WTC11 (cell line): ENCODE measurements around the gene PGLYRP2. TPM values are rescaled to one million over a fixed set of nuclear protein-coding genes. Genes with fewer than 3 reads are reported as not detected.

Experiments
- ATAC-seq: fragments of 200-7000 bp; cut with Tn5 transposase; 2 replicates; pipeline ENCODE4 v1.10.0; 2021; ENCODE audit warnings: mild to moderate bottlenecking, moderate library complexity
- CTCF ChIA-PET: fragments of 300-600 bp; sonication (Branson Sonifier 250); formaldehyde crosslinking; loops from one replicate; lab custom pipeline; 2021; ENCODE audit warnings: antibody characterized with exemption; lab: Charles Lee
- POLR2A ChIA-PET: fragments of 350-600 bp; sonication (Branson Sonifier 250); formaldehyde crosslinking; loops from one replicate; lab custom pipeline; 2021; ENCODE audit warnings: antibody characterized with exemption; lab: Charles Lee
- DNase-seq: peaks from one replicate; pipeline ENCODE4 v3.0.0; 2021; ENCODE audit warnings: low spot score
- H3K27ac Mint-ChIP-seq: 2 replicates; pipeline ENCODE4 v1.8.0; 2021; ENCODE audit warnings: mixed read lengths
- H3K27me3 Mint-ChIP-seq: 2 replicates; pipeline ENCODE4 v1.8.0; 2021; ENCODE audit warnings: low read depth, mild to moderate bottlenecking, moderate library complexity, mixed read lengths
- H3K36me3 Mint-ChIP-seq: 2 replicates; pipeline ENCODE4 v1.8.0; 2021; ENCODE audit warnings: mixed read lengths
- H3K4me1 Mint-ChIP-seq: 2 replicates; pipeline ENCODE4 v1.8.0; 2022; ENCODE audit warnings: mixed read lengths
- H3K4me3 Mint-ChIP-seq: 2 replicates; pipeline ENCODE4 v1.8.0; 2021; ENCODE audit warnings: mild to moderate bottlenecking, moderate library complexity, mixed read lengths
- H3K9me3 Mint-ChIP-seq: 2 replicates; pipeline ENCODE4 v1.8.0; 2021; ENCODE audit warnings: mixed read lengths
- CTCF ChIP-seq: fragments of 200-600 bp; IDR thresholded peaks from 2 replicates; pipeline ENCODE4 v1.8.0; 2022; ENCODE audit warnings: antibody characterized with exemption
- E2F4 ChIP-seq: sonication (generic); formaldehyde crosslinking; IDR thresholded peaks from 2 replicates; pipeline ENCODE4 v1.8.1; 2022; ENCODE audit warnings: low read depth, mild to moderate bottlenecking, moderate library complexity, missing genetic modification reagents, borderline replicate concordance
- EMX1 ChIP-seq: fragments of 250-450 bp; sonication (Bioruptor Pico); IDR thresholded peaks from 2 replicates; pipeline ENCODE4 v1.8.0; 2021; ENCODE audit warnings: mild to moderate bottlenecking
- ERG ChIP-seq: fragments of 250-450 bp; sonication (Bioruptor Pico); IDR thresholded peaks from 2 replicates; pipeline ENCODE4 v1.8.0; 2021; ENCODE audit warnings: mild to moderate bottlenecking
- FOXP1 ChIP-seq: sonication (generic); formaldehyde crosslinking; IDR thresholded peaks from 2 replicates; pipeline ENCODE4 v1.8.0; 2022; ENCODE audit warnings: missing genetic modification reagents, mild to moderate bottlenecking, moderate library complexity, borderline replicate concordance
- FOXP4 ChIP-seq: sonication (generic); formaldehyde crosslinking; IDR thresholded peaks from 2 replicates; pipeline ENCODE4 v1.8.0; 2022; ENCODE audit warnings: mild to moderate bottlenecking, missing genetic modification reagents
- GTF2I ChIP-seq: fragments of 250-450 bp; sonication (Bioruptor Pico); conservative IDR thresholded peaks from 2 replicates; pipeline ENCODE4 v1.4.0; 2021; ENCODE audit warnings: mild to moderate bottlenecking
- MLX ChIP-seq: sonication (generic); formaldehyde crosslinking; IDR thresholded peaks from 2 replicates; pipeline ENCODE4 v1.8.1; 2023; ENCODE audit warnings: mild to moderate bottlenecking, missing genetic modification reagents, moderate library complexity
- MXD4 ChIP-seq: fragments of 250-450 bp; sonication (Bioruptor Pico); IDR thresholded peaks from 2 replicates; pipeline ENCODE4 v1.8.0; 2021; ENCODE audit warnings: mild to moderate bottlenecking, moderate library complexity, borderline replicate concordance
- MYBL2 ChIP-seq: sonication (generic); formaldehyde crosslinking; IDR thresholded peaks from 2 replicates; pipeline ENCODE4 v1.8.1; 2023; ENCODE audit warnings: mild to moderate bottlenecking, moderate library complexity, missing genetic modification reagents
- SMAD3 ChIP-seq: sonication (generic); formaldehyde crosslinking; IDR thresholded peaks from 2 replicates; pipeline ENCODE4 v1.8.0; 2022; ENCODE audit warnings: missing genetic modification reagents, mild to moderate bottlenecking, borderline replicate concordance
- SP1 ChIP-seq: sonication (generic); formaldehyde crosslinking; conservative IDR thresholded peaks from 2 replicates; pipeline ENCODE4 v1.8.1; 2022; ENCODE audit warnings: missing genetic modification reagents
- TCF7 ChIP-seq: sonication (generic); formaldehyde crosslinking; IDR thresholded peaks from 2 replicates; pipeline ENCODE4 v1.8.0; 2022; ENCODE audit warnings: mild to moderate bottlenecking, low read depth, missing genetic modification reagents, moderate library complexity
- ZNF121 ChIP-seq: sonication (generic); formaldehyde crosslinking; IDR thresholded peaks from 2 replicates; pipeline ENCODE4 v1.8.0; 2023; ENCODE audit warnings: missing genetic modification reagents
- total RNA-seq: library from RNA; stranded (reverse); gene quantifications from 3 replicates; pipeline ENCODE4 v1.2.3, GENCODE V29; 2021

PGLYRP2 gene
- total RNA-seq, 1 experiment from 2014 or later = not detected

GRCh38 chr19:15453906-15454860, 25.1 kb downstream of the PGLYRP2 start:
- H3K27me3 Mint-ChIP-seq = peaks cover 76% of the 10 kb centered on the region
- ATAC-seq (no peak), DNase-seq (no peak)
- ChIA-PET POLR2A (no interaction called here), CTCF (interaction anchor here (0.9 to 1.7 kb wide), 5 partner anchors 9 to 102 kb away, joined by 3 to 15 read pairs (median 8); partner anchors contain the start of genes AKAP8L and PGLYRP2)
- no peak overlapping the region for H3K27ac Mint-ChIP-seq
- no peaks in the 10 kb centered on the region for H3K36me3 Mint-ChIP-seq
- H3K4me3 Mint-ChIP-seq = peak overlapping the region; percentile 74
- peaks cover 21% of the 10 kb centered on the region for H3K4me1 Mint-ChIP-seq
- no peaks in the 10 kb centered on the region for H3K9me3 Mint-ChIP-seq
- TF ChIP-seq EMX1 (CRISPR knock-in tag) = no peak
- TF ChIP-seq MLX = no peak
- no peak for TF ChIP-seq MYBL2
- TF ChIP-seq CTCF = no peak
- no peak for TF ChIP-seq SMAD3 (CRISPR knock-in tag)
- no peak for TF ChIP-seq FOXP4

- POLR2A ChIA-PET = interaction anchor here (1.9 kb wide), 1 partner anchor 34 kb away, joined by 20 read pairs; the partner anchor contains the start of gene AKAP8L
- Mint-ChIP-seq H3K9me3 (no peaks in the 10 kb centered on the region), H3K4me1 (peaks cover 27% of the 10 kb centered on the region), H3K27ac (peak overlapping the region; percentile 60), H3K36me3 (no peaks in the 10 kb centered on the region), H3K4me3 (peak overlapping the region; percentile 74), H3K27me3 (peaks cover 72% of the 10 kb centered on the region)
- CTCF ChIA-PET = interaction anchor here (0.7 to 3.4 kb wide), 17 partner anchors 11 to 361 kb away, joined by 3 to 33 read pairs (median 4); partner anchors contain the start of genes AKAP8L and PGLYRP2
- TF ChIP-seq TCF7 (CRISPR knock-in tag) (no peak), ERG (0 out of 2 replicates have a peak, but pooled peaks have one; percentile 47), MXD4 (no peak)
- no peak for ATAC-seq
- peak; percentile 46 for DNase-seq
These were observed 26.2 kb downstream of the PGLYRP2 start for GRCh38 chr19:15453091-15453578.

GRCh38 chr19:15452111-15453047, 26.9 kb downstream of the PGLYRP2 start:
- peak overlapping the region; percentile 74 for H3K4me3 Mint-ChIP-seq
- H3K4me1 Mint-ChIP-seq = peaks cover 23% of the 10 kb centered on the region
- CTCF ChIA-PET = interaction anchor here (0.5 to 3.4 kb wide), 21 partner anchors 11 to 1616 kb away, joined by 3 to 33 read pairs (median 3); partner anchors contain the start of genes AKAP8L and FAM32A
- POLR2A ChIA-PET = interaction anchor here (0.5 to 1.9 kb wide), 6 partner anchors 25 to 102 kb away, joined by 3 to 20 read pairs (median 3); partner anchors contain the start of genes AKAP8 and AKAP8L
- no peaks in the 10 kb centered on the region for H3K9me3 Mint-ChIP-seq
- peak; percentile 99 for DNase-seq
- peak overlapping the region; percentile 60 for H3K27ac Mint-ChIP-seq
- peaks cover 66% of the 10 kb centered on the region for H3K27me3 Mint-ChIP-seq
- no peaks in the 10 kb centered on the region for H3K36me3 Mint-ChIP-seq
- no peak for TF ChIP-seq MYBL2
- no peak for TF ChIP-seq FOXP1 (CRISPR knock-in tag)
- no peak for TF ChIP-seq E2F4
- TF ChIP-seq ZNF121 (CRISPR knock-in tag) = peak; percentile 97
- TF ChIP-seq GTF2I (CRISPR knock-in tag) = peak; percentile 91
- peak; percentile 53; the same call in 1 of the 2 replicates for TF ChIP-seq SP1
- peak; percentile 78 for ATAC-seq
